ENCODE results near the gene KRTAP10-4. TPM values are rescaled to one million over a fixed set of nuclear protein-coding genes. Genes with fewer than 3 reads are reported as not detected.

Gene KRTAP10-4
- total and polyA plus RNA-seq, 2 donors (not counting 1 experiment from before 2014, with no cell fraction given): not detected

- no peaks in the 10 kb centered on the region for H3K27me3 ChIP-seq (ENCODE audit: control insufficient read depth, insufficient read depth, low read length)
- H3K4me2 ChIP-seq (ENCODE audit: extremely low read depth, insufficient read depth, low read length): no peak overlapping the region
- H3K9me3 ChIP-seq (ENCODE audit: control insufficient read depth, insufficient read depth, low read depth, low read length): no peaks in the 10 kb centered on the region
- no peak overlapping the region for H2AFZ ChIP-seq (ENCODE audit: low read length)
- H3K4me1 ChIP-seq (ENCODE audit: control insufficient read depth, extremely low read depth, insufficient read depth, low read length): no peaks in the 10 kb centered on the region
- H3K27ac ChIP-seq (ENCODE audit: insufficient read depth, low read length): no peak overlapping the region
- DNase-seq (ENCODE audit: low read depth in 2 of 2): no peak
- H3K4me3 ChIP-seq (replicated peaks in 1 of 4; ENCODE audit: control extremely low read depth in 1 of 4, insufficient read depth in 1 of 4, low read depth in 3 of 4, low read length in 4 of 4): no peak overlapping the region
- H3K79me2 ChIP-seq (ENCODE audit: control insufficient read depth, insufficient read depth, low read length): no peaks in the 10 kb centered on the region
- no peak overlapping the region for H3K9ac ChIP-seq (ENCODE audit: insufficient read depth, low read length)
- TF ChIP-seq EZH2 (IDR thresholded peaks at IDR 0.05; ENCODE audit: low read length, missing control alignments) (no peak), CTCF (conservative IDR thresholded peaks at IDR 0.05 in 1 of 2, IDR thresholded peaks at IDR 0.05 in 1 of 2; ENCODE audit: low read depth in 1 of 2, low read length in 2 of 2) (no peak)
- no peaks in the 10 kb centered on the region for H4K20me1 ChIP-seq (ENCODE audit: control insufficient read depth, extremely low read depth, insufficient read depth, low read length)
- no peaks in the 10 kb centered on the region for H3K36me3 ChIP-seq (ENCODE audit: control insufficient read depth, insufficient read depth, low read length)
Measured at GRCh38 chr21:44601596-44602462, 28.3 kb downstream of the KRTAP10-4 start.

GRCh38 chr21:44602463-44602850 is 28.9 kb downstream of the KRTAP10-4 start:
- Histone ChIP-seq H3K36me3 (ENCODE audit: control insufficient read depth, insufficient read depth, low read length) (no peaks in the 10 kb centered on the region), H3K9ac (ENCODE audit: insufficient read depth, low read length) (no peak overlapping the region), H3K4me1 (ENCODE audit: control insufficient read depth, extremely low read depth, insufficient read depth, low read length) (no peaks in the 10 kb centered on the region), H2AFZ (ENCODE audit: low read length) (no peak overlapping the region), H3K27me3 (ENCODE audit: control insufficient read depth, insufficient read depth, low read length) (no peaks in the 10 kb centered on the region), H3K9me3 (ENCODE audit: control insufficient read depth, insufficient read depth, low read depth, low read length) (no peaks in the 10 kb centered on the region), H4K20me1 (ENCODE audit: control insufficient read depth, extremely low read depth, insufficient read depth, low read length) (no peaks in the 10 kb centered on the region), H3K79me2 (ENCODE audit: control insufficient read depth, insufficient read depth, low read length) (no peaks in the 10 kb centered on the region), H3K4me2 (ENCODE audit: extremely low read depth, insufficient read depth, low read length) (no peak overlapping the region), H3K4me3 (replicated peaks in 1 of 4; ENCODE audit: control extremely low read depth in 1 of 4, insufficient read depth in 1 of 4, low read depth in 3 of 4, low read length in 4 of 4) (no peak overlapping the region), H3K27ac (ENCODE audit: insufficient read depth, low read length) (no peak overlapping the region)
- no peak for TF ChIP-seq CTCF (conservative IDR thresholded peaks at IDR 0.05 in 1 of 2, IDR thresholded peaks at IDR 0.05 in 1 of 2; ENCODE audit: low read depth in 1 of 2, low read length in 2 of 2)
- no peak for DNase-seq (ENCODE audit: low read depth in 2 of 2)

DNA sequence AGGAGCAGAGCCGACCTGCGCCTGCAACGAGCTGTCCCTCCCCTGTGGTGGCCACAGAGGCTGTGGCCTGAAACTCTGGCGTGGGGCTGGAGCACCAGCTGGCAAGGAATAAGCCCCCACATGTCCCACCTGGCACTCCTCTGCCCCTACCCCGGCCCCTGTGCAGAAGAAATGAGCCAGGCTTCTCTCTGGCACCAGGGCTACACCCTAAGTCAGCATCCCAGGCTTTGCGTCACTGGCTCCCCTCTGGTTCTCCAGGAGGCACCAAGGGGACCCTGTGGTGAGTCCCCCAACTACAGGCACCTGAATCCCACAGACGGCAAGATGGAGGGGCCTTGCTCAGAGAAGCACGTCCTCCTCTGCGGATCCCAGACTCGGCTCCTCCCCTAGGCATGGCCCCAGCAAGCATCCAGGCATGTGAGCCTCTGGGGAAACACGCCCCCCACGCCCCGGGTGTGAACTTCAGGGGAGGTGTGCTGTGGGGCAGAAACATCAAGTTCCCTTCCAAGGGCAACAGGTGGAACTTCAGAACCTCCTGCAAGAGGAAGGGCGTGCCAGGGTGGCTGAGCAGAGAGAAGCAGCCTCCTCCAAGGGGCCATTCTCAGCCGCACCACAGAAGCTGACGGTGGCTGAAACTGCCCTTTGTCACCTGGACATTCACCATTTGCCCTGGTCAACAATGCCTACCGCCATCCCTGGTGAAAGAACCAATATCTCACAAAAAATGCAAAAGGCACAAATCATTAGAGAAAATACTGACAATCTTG is 29.8 kb downstream of the KRTAP10-4 start:
- no peaks in the 10 kb centered on the region for H3K27me3 ChIP-seq (ENCODE audit: control insufficient read depth, insufficient read depth, low read length)

More for the DNA sequence above, 29.8 kb downstream of the KRTAP10-4 start:
- Histone ChIP-seq H3K9me3 (ENCODE audit: control insufficient read depth, insufficient read depth, low read depth, low read length) (no peaks in the 10 kb centered on the region), H3K79me2 (ENCODE audit: control insufficient read depth, insufficient read depth, low read length) (no peaks in the 10 kb centered on the region), H3K36me3 (ENCODE audit: control insufficient read depth, insufficient read depth, low read length) (no peaks in the 10 kb centered on the region), H3K9ac (ENCODE audit: insufficient read depth, low read length) (no peak overlapping the region), H4K20me1 (ENCODE audit: control insufficient read depth, extremely low read depth, insufficient read depth, low read length) (no peaks in the 10 kb centered on the region), H3K4me1 (ENCODE audit: control insufficient read depth, extremely low read depth, insufficient read depth, low read length) (no peaks in the 10 kb centered on the region), H2AFZ (ENCODE audit: low read length) (no peak overlapping the region), H3K4me2 (ENCODE audit: extremely low read depth, insufficient read depth, low read length) (no peak overlapping the region), H3K27ac (ENCODE audit: insufficient read depth, low read length) (no peak overlapping the region), H3K4me3 (replicated peaks in 1 of 4; ENCODE audit: control extremely low read depth in 1 of 4, insufficient read depth in 1 of 4, low read depth in 3 of 4, low read length in 4 of 4) (no peak overlapping the region)
- DNase-seq (ENCODE audit: low read depth in 2 of 2): no peak
- TF ChIP-seq EZH2 (IDR thresholded peaks at IDR 0.05; ENCODE audit: low read length, missing control alignments) (no peak), CTCF (conservative IDR thresholded peaks at IDR 0.05 in 1 of 2, IDR thresholded peaks at IDR 0.05 in 1 of 2; ENCODE audit: low read depth in 1 of 2, low read length in 2 of 2) (no peak)
